GM06990 (cell line): ENCODE results near the gene WASHC2C.
"Not testable (repeated sequence)": the region's sequence is repeated elsewhere in the genome, so short reads cannot be mapped to it uniquely, and the experiment has no call there.

Source experiments
- DNase-seq: peaks from one replicate; pipeline ENCODE4 v3.0.0-alpha.2; 2011; ENCODE audit not compliant: insufficient read length; ENCODE audit errors: extremely low read depth
- H3K27me3 ChIP-seq: replicated peaks from 2 replicates; pipeline ENCODE4 v1.6.0; 2011; ENCODE audit warnings: low read length; ENCODE audit not compliant: control insufficient read depth, insufficient read depth
- H3K36me3 ChIP-seq: 2 replicates; pipeline ENCODE4 v1.5.1; 2011; ENCODE audit warnings: low read length; ENCODE audit not compliant: control insufficient read depth, insufficient read depth
- H3K4me3 ChIP-seq: replicated peaks from 2 replicates; pipeline ENCODE4 v1.5.1; 2011; ENCODE audit warnings: low read depth, mild to moderate bottlenecking, control low read depth, low read length
- TF ChIP-seq, protein P1 (sequence below): IDR thresholded peaks from 2 replicates; pipeline ENCODE4 v1.5.1; 2011; ENCODE audit warnings: low read length, control low read depth, mild to moderate bottlenecking, inconsistent platforms; ENCODE audit not compliant: insufficient read depth, poor library complexity, severe bottlenecking

The WASHC2C gene

DNA sequence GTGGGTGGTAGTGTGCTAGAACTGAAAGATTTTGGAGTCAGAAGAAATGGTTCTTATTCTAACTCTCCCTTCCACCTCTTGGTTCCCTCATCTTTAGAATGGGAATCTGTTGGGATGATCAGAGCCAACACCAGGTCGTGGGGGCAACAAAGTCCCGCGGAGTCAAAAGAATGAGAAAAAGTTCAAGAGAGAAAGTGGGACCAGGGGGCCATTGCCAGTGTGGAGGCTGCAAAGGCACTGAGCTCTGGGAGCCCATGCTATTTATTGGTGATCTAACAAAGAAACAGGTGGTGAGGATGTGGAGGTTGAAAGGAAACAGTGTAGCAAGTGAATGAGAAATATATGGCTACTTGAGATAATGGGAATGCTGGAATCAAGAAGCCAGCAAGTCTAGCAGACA, 90.8 kb downstream of the WASHC2C start:
- DNase-seq, result no peak
- TF ChIP-seq, protein P1, sequence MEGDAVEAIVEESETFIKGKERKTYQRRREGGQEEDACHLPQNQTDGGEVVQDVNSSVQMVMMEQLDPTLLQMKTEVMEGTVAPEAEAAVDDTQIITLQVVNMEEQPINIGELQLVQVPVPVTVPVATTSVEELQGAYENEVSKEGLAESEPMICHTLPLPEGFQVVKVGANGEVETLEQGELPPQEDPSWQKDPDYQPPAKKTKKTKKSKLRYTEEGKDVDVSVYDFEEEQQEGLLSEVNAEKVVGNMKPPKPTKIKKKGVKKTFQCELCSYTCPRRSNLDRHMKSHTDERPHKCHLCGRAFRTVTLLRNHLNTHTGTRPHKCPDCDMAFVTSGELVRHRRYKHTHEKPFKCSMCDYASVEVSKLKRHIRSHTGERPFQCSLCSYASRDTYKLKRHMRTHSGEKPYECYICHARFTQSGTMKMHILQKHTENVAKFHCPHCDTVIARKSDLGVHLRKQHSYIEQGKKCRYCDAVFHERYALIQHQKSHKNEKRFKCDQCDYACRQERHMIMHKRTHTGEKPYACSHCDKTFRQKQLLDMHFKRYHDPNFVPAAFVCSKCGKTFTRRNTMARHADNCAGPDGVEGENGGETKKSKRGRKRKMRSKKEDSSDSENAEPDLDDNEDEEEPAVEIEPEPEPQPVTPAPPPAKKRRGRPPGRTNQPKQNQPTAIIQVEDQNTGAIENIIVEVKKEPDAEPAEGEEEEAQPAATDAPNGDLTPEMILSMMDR, result no peak
- Histone ChIP-seq H3K4me3 (no peak overlapping the region), H3K36me3 (no peaks in the 10 kb centered on the region), H3K27me3 (no peaks in the 10 kb centered on the region)

DNA sequence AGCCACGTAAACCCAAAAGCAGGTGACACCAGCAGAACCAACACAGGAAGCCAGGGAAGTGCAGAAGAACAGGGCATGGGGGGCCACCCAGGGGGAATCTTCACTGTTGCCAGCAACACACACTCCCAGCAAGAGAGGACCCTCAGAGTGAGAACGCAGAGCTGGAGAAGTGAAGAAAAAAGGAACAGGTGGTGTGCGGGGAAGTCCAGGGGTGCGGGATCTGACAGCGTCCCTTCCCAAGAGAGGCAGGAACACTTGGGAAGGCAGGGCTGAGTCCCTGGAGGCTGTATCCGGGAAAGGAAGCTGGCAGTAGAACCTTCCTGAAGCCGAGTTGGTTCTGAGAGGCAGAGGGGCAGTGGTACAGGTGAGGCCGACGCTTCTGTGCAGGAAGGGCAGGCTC, 92.5 kb downstream of the WASHC2C start:
- no peaks in the 10 kb centered on the region for H3K36me3 ChIP-seq
- DNase-seq, result no peak
- H3K4me3 ChIP-seq, result no peak overlapping the region
- H3K27me3 ChIP-seq, result no peaks in the 10 kb centered on the region
- TF ChIP-seq, protein P1, result no peak

DNA sequence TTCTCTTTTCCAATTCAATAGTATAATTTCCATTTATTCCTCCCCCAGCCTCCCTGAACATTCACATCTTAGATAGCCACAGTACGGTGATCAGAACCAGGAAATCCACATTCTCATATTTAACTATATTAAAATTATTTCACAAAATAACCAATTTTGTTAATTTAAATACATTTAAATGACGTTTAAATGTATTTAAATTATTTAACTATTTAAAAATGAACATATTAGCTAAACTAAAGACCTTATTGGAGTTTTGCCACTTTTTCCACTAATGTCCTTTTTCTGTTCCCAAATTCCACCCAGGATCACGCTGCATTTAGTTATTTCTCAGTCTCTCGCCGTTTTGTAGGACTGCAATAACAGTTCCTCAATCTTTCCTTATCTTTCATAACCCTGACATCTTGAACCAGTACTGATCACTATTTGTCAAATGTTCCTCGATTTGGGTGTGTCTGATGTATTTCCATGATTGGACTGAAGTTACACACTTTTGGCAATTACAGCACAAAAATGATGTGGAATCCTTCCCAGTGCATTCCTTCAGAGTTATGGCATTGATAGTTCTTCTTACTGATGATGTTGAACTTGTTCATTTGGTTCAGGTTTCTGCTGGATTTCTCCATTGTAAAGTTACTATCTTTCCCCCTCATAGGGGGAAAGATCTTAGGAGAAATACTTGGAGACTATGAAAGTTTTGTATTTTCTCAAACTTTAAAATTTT, 93.2 kb downstream of the WASHC2C start:
- H3K36me3 ChIP-seq, DNase-seq, H3K4me3 ChIP-seq, H3K27me3 ChIP-seq: not testable (repeated sequence)

DNA sequence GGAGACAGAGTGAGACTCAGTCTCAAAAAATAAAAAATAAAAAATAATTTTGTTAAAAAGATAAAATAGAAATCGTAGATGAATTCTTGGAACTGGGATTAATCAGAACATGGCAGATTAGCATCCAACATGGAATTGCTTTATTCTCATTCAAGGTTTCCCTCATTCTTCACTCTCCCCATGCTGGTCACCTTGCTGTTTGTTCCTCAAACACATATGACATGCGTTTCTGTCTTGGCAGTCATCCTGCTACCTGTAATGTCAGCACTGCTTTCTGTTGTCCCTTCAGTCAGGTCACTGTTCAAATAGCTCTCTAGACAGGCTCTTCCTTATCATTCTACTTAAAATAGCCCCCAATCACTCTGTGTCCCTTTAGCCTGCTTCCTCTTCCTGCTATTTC, 95.9 kb downstream of the WASHC2C start:
- DNase-seq, H3K27me3 ChIP-seq, H3K4me3 ChIP-seq, H3K36me3 ChIP-seq: not testable (repeated sequence)
